ENCODE measurements around the gene DOCK1. TPM values are rescaled to one million over a fixed set of nuclear protein-coding genes. Genes with fewer than 3 reads are reported as not detected.
"Not testable (repeated sequence)": the region's sequence is repeated elsewhere in the genome, so short reads cannot be mapped to it uniquely, and the experiment has no call there.

Gene DOCK1
- polyA plus RNA-seq, 1 donor from 2014 or later, result 2.7 TPM

DNA sequence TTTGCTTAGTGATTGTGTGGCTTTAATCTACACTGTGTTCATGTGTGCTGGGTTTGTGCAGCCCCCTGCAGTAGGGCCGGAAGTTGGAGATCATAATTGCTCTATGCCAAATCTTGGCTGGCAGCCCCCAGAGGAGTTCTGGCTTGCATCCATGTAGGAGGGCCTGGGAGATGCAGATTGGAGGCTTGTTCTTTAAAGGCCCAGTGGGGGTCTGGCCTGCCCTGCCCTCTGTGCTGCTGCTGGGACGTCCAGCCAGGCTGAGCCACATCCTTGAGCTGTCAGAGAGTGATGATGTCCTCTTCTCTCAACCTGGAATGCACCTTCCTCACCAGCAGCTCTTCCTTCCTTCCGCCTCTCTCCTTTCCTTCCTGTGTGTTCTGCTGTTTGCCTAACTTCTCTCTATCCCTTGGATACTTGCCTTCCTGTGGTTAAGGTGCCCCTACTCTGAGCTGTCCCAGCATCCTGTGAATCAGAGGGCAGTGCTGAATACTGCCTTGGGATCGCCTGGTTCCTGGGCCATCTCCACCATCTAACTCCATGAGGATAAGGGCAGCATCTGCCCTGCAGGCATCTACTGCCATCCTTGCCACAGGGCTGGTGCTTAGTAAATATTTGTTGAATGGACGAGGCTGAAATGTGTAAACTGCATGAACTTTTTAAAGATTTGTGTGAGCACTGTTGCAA is 30.2 kb downstream of the DOCK1 start:
- Histone ChIP-seq H3K36me3 (ENCODE audit: insufficient read depth, low read length) (no peaks in the 10 kb centered on the region), H3K9me2 (ENCODE audit: insufficient read depth, low read length) (no peaks in the 10 kb centered on the region), H3K27ac (ENCODE audit: low read length) (no peak overlapping the region), H2AFZ (ENCODE audit: low read depth, low read length) (no peak overlapping the region), H3K27me3 (ENCODE audit: insufficient read depth, low read depth, low read length) (no peaks in the 10 kb centered on the region), H3F3A (ENCODE audit: insufficient read depth, low read length, poor library complexity, severe bottlenecking) (no peaks in the 10 kb centered on the region), H3K79me2 (replicated peaks; ENCODE audit: insufficient read depth, low read length) (no peaks in the 10 kb centered on the region), H3K9ac (ENCODE audit: low read length) (no peak overlapping the region), H4K20me1 (ENCODE audit: insufficient read depth) (no peaks in the 10 kb centered on the region), H3K9me3 (ENCODE audit: low read length) (no peaks in the 10 kb centered on the region), H3K4me3 (ENCODE audit: low read length) (no peak overlapping the region), H3K4me2 (ENCODE audit: low read length) (no peak overlapping the region)
- no peak for TF ChIP-seq EP300 (conservative IDR thresholded peaks at IDR 0.05; ENCODE audit: poor library complexity, severe bottlenecking)
- no peak for TF ChIP-seq SMC3 (conservative IDR thresholded peaks at IDR 0.05; ENCODE audit: poor library complexity)
- no peak for TF ChIP-seq POLR2AphosphoS5 (IDR thresholded peaks at IDR 0.05)
- no peak for TF ChIP-seq EZH2 (IDR thresholded peaks at IDR 0.05; ENCODE audit: borderline replicate concordance, insufficient read depth, low read length, poor library complexity, severe bottlenecking)
- no peak for TF ChIP-seq TAF1 (IDR thresholded peaks at IDR 0.05; ENCODE audit: low read depth)
- TF ChIP-seq, protein P1, sequence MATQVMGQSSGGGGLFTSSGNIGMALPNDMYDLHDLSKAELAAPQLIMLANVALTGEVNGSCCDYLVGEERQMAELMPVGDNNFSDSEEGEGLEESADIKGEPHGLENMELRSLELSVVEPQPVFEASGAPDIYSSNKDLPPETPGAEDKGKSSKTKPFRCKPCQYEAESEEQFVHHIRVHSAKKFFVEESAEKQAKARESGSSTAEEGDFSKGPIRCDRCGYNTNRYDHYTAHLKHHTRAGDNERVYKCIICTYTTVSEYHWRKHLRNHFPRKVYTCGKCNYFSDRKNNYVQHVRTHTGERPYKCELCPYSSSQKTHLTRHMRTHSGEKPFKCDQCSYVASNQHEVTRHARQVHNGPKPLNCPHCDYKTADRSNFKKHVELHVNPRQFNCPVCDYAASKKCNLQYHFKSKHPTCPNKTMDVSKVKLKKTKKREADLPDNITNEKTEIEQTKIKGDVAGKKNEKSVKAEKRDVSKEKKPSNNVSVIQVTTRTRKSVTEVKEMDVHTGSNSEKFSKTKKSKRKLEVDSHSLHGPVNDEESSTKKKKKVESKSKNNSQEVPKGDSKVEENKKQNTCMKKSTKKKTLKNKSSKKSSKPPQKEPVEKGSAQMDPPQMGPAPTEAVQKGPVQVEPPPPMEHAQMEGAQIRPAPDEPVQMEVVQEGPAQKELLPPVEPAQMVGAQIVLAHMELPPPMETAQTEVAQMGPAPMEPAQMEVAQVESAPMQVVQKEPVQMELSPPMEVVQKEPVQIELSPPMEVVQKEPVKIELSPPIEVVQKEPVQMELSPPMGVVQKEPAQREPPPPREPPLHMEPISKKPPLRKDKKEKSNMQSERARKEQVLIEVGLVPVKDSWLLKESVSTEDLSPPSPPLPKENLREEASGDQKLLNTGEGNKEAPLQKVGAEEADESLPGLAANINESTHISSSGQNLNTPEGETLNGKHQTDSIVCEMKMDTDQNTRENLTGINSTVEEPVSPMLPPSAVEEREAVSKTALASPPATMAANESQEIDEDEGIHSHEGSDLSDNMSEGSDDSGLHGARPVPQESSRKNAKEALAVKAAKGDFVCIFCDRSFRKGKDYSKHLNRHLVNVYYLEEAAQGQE (IDR thresholded peaks at IDR 0.05; ENCODE audit: borderline replicate concordance), result no peak
- TF ChIP-seq, protein P2, sequence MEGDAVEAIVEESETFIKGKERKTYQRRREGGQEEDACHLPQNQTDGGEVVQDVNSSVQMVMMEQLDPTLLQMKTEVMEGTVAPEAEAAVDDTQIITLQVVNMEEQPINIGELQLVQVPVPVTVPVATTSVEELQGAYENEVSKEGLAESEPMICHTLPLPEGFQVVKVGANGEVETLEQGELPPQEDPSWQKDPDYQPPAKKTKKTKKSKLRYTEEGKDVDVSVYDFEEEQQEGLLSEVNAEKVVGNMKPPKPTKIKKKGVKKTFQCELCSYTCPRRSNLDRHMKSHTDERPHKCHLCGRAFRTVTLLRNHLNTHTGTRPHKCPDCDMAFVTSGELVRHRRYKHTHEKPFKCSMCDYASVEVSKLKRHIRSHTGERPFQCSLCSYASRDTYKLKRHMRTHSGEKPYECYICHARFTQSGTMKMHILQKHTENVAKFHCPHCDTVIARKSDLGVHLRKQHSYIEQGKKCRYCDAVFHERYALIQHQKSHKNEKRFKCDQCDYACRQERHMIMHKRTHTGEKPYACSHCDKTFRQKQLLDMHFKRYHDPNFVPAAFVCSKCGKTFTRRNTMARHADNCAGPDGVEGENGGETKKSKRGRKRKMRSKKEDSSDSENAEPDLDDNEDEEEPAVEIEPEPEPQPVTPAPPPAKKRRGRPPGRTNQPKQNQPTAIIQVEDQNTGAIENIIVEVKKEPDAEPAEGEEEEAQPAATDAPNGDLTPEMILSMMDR (IDR thresholded peaks at IDR 0.05; ENCODE audit: poor library complexity, severe bottlenecking), result no peak
- no peak for TF ChIP-seq RAD21 (conservative IDR thresholded peaks at IDR 0.05)
- TF ChIP-seq MXI1 (conservative IDR thresholded peaks at IDR 0.05; ENCODE audit: poor library complexity, severe bottlenecking), result no peak

DNA sequence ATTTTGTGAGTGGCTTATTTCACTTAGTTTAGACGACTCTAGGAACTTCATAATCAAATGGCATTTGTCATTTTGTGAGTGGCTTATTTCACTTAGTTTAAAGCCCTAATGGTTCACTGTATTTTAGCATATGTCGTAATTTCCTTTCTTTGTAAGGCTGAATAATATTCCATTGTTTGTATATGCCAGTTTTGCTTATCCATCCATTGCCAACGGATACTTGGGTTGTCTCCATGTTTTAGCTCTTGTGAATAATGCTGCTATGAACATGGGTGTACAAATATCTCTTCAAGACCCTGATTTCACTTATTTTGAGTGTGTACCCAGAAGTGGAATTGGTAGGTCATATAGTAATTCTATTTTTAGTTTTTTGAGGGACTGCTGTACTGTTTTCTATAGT is 31.8 kb downstream of the DOCK1 start:
- Histone ChIP-seq H3K9ac (ENCODE audit: low read length) (no peak overlapping the region), H3K9me2 (ENCODE audit: insufficient read depth, low read length) (no peaks in the 10 kb centered on the region), H3K27ac (ENCODE audit: low read length) (no peak overlapping the region), H3K79me2 (replicated peaks; ENCODE audit: insufficient read depth, low read length) (no peaks in the 10 kb centered on the region), H3K27me3 (ENCODE audit: insufficient read depth, low read depth, low read length) (no peaks in the 10 kb centered on the region), H3F3A (ENCODE audit: insufficient read depth, low read length, poor library complexity, severe bottlenecking) (no peaks in the 10 kb centered on the region), H3K4me2 (ENCODE audit: low read length) (no peak overlapping the region), H3K36me3 (ENCODE audit: insufficient read depth, low read length) (no peaks in the 10 kb centered on the region), H2AFZ (ENCODE audit: low read depth, low read length) (no peak overlapping the region), H3K4me3 (ENCODE audit: low read length) (no peak overlapping the region), H3K9me3 (ENCODE audit: low read length) (no peaks in the 10 kb centered on the region), H4K20me1 (ENCODE audit: insufficient read depth) (no peaks in the 10 kb centered on the region)
- no peak for TF ChIP-seq SMC3 (conservative IDR thresholded peaks at IDR 0.05; ENCODE audit: poor library complexity)
- no peak for TF ChIP-seq EZH2 (IDR thresholded peaks at IDR 0.05; ENCODE audit: borderline replicate concordance, insufficient read depth, low read length, poor library complexity, severe bottlenecking)
- no peak for TF ChIP-seq POLR2AphosphoS5 (IDR thresholded peaks at IDR 0.05)
- TF ChIP-seq, protein P2 (IDR thresholded peaks at IDR 0.05; ENCODE audit: poor library complexity, severe bottlenecking), result no peak
- TF ChIP-seq RAD21 (conservative IDR thresholded peaks at IDR 0.05), result no peak
- TF ChIP-seq, protein P1 (IDR thresholded peaks at IDR 0.05; ENCODE audit: borderline replicate concordance), result no peak
- TF ChIP-seq TAF1 (IDR thresholded peaks at IDR 0.05; ENCODE audit: low read depth), result no peak
- TF ChIP-seq EP300 (conservative IDR thresholded peaks at IDR 0.05; ENCODE audit: poor library complexity, severe bottlenecking), result no peak
- TF ChIP-seq MXI1 (conservative IDR thresholded peaks at IDR 0.05; ENCODE audit: poor library complexity, severe bottlenecking), result no peak

DNA sequence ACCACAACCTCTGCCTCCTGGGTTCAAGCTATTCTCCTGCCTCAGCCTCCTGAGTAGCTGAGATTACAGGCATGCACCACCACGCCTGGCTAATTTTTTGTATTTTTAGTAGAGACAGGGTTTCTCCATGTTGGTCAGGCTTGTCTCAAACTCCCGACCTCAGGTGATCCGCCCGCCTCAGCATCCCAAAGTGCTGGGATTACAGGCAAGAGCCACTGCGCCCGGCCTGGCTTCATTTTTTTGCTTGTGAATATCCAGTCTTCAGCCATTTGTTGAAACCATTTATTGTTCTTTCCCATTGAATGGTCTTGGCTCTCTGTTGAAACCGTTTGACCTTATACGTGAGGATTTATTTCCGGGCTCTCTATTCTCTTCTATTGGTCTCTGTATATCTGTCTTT is 32.9 kb downstream of the DOCK1 start:
- not testable (repeated sequence) for H2AFZ ChIP-seq (ENCODE audit: low read depth, low read length); H3K36me3 ChIP-seq (ENCODE audit: insufficient read depth, low read length); H3K9me2 ChIP-seq (ENCODE audit: insufficient read depth, low read length); H3K9me3 ChIP-seq (ENCODE audit: low read length); H4K20me1 ChIP-seq (ENCODE audit: insufficient read depth); H3K79me2 ChIP-seq (replicated peaks; ENCODE audit: insufficient read depth, low read length); H3K4me2 ChIP-seq (ENCODE audit: low read length); H3K27me3 ChIP-seq (ENCODE audit: insufficient read depth, low read depth, low read length); H3F3A ChIP-seq (ENCODE audit: insufficient read depth, low read length, poor library complexity, severe bottlenecking); H3K27ac ChIP-seq (ENCODE audit: low read length); H3K4me3 ChIP-seq (ENCODE audit: low read length); H3K9ac ChIP-seq (ENCODE audit: low read length)

Measured in neural cell (in vitro differentiated cells).